Activated T-cell treated with anti-CD3 and anti-CD28 coated beads, Interleukin-2, amount 50 U/mL, for 24 hours (primary cell): ENCODE data around the gene ZNF799.
"Not testable (repeated sequence)": the region's sequence is repeated elsewhere in the genome, so short reads cannot be mapped to it uniquely, and the experiment has no call there.

Experiments
- DNase-seq: peaks from one replicate; pipeline ENCODE4 v3.0.0-alpha.2; 2020
- H3K27ac Mint-ChIP-seq: 2 replicates; pipeline ENCODE4 v1.8.0; 2020; ENCODE audit warnings: mild to moderate bottlenecking, mixed read lengths
- H3K27me3 Mint-ChIP-seq: 2 replicates; pipeline ENCODE4 v1.8.0; 2020; ENCODE audit warnings: mixed read lengths
- H3K36me3 Mint-ChIP-seq: 2 replicates; pipeline ENCODE4 v1.8.0; 2020; ENCODE audit warnings: low read depth, mixed read lengths
- H3K4me1 Mint-ChIP-seq: 2 replicates; pipeline ENCODE4 v1.8.0; 2020; ENCODE audit warnings: low read depth, mixed read lengths
- H3K4me3 Mint-ChIP-seq: 2 replicates; pipeline ENCODE4 v1.8.0; 2020; ENCODE audit warnings: mild to moderate bottlenecking, moderate library complexity, mixed read lengths
- H3K9me3 Mint-ChIP-seq: 2 replicates; pipeline ENCODE4 v1.8.0; 2020; ENCODE audit warnings: mixed read lengths

ZNF799 gene

DNA sequence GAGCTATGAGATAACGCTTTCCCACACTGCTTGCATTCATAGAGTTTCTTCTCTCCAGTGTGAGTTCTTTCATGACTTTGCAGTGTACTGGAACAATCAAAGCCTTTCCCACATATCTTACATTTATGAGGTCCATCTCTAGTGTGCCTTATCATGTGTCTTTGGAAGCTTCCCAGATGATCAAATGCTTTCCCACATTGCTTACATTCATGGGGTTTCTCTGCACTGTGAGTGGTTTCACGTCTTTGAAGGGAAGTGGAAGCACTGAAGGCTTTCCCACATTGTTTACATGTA, 20.7 kb downstream of the ZNF799 start:
- no peak for DNase-seq
- Mint-ChIP-seq H3K9me3 (peaks cover 59% of the 10 kb centered on the region), H3K4me1 (no peaks in the 10 kb centered on the region), H3K27me3 (no peaks in the 10 kb centered on the region), H3K27ac (no peak overlapping the region), H3K4me3 (no peak overlapping the region), H3K36me3 (peaks cover 77% of the 10 kb centered on the region)

DNA sequence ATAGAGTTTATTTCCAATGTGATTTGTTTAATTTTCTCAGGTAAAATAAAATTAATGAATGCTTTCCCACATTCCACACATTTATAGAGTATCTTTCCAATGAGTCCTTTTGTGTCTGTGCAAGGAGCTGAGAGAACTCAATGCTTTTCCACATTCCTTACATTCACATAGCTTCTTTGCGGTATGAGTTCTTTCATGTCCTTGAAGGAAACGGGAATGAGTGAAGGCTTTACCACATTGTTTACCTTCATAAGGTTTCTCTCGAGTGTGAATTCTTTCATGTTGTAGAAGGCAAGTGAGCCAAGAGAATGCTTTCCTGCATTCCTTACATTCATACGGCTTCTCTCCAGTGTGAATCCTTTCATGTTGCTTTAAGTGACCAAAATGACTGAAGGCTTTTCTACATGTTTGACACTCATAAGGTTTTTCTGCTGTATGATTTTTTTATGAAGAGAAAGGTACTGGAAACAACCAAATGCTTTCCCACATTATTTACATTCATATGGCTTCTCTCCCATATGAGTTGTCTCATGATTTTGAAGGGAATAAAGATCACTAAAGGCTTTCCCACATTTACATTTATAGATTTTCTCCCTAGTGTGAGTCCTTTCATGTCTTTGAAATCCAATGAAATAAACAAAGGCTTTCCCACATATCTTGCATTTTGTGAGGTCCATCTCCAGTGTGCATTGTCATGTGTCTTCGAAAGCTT, 21.2 kb downstream of the ZNF799 start:
- H3K4me1 Mint-ChIP-seq = no peaks in the 10 kb centered on the region
- no peak overlapping the region for H3K27ac Mint-ChIP-seq
- H3K9me3 Mint-ChIP-seq = peaks cover 57% of the 10 kb centered on the region
- H3K4me3 Mint-ChIP-seq = no peak overlapping the region
- peaks cover 72% of the 10 kb centered on the region for H3K36me3 Mint-ChIP-seq
- H3K27me3 Mint-ChIP-seq = no peaks in the 10 kb centered on the region
- no peak for DNase-seq

DNA sequence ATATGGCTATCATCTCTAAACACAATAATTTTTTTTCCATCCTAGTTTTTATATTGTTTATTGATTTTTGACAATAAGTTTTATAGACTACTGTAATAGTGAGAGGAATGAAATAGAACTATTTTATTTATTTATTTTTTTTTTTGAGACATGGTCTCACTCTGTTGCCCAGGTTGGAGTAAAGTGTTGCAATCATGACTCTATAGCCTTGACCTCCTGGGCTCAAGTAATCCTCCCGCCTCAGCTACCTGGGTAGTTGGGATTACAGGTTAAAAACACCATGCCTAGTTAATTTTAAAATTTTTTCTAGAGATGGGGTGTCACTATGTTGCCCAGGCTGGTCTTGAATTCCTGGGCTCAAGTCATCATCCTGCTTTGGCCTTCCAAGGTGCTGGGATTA, 27.0 kb downstream of the ZNF799 start:
- Mint-ChIP-seq H3K27ac (no peak overlapping the region), H3K4me1 (no peaks in the 10 kb centered on the region), H3K36me3 (peaks cover 21% of the 10 kb centered on the region), H3K9me3 (peaks cover 34% of the 10 kb centered on the region), H3K4me3 (no peak overlapping the region), H3K27me3 (no peaks in the 10 kb centered on the region)
- DNase-seq = no peak

DNA sequence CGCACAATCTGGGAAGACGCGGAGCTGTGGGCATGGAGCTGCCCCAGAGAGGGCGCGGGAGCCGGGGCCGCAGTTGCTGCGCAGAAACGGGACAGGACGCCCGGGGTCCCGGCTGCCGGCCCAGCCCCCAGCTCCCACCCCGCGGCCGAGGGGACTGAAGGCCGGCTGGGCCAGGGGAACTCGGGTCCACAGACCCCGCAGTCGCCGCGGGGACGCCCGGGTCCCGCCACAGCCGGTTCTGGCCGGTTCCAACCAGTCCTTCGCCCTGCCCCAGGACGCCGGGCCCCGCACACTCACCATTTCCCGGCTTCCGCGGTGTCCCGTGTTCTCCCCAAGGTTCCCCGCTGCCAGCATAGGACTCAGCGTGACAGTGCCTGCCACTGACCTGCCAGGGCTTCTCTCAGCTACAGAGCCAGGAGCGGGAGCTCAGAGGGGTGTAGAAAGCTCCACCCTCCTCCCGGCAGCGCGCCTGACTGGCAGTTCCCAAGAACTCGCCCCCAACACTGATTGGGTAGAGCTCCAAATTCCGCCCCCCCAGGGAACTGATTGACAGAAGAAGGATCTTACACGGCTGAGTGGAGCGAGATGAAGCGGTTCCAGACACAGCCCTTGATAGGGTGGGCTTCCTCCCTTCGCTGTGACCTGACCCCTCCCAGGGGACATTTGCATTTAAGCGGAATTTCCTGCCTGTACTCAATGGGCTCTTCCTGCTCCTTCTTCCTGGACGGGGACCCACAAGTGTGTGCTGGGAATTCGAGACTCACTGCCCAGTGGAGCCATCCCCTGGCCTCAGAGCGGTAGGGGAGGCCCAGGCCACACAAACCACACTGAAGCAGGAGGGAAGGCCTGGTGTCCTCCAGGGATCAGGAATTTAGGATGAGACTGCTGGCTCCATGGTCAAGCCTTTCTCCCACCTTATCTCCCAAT, 35.6 kb downstream of the ZNF799 start, which contains the start of gene ZNF442:
ZNF442 (minus strand) TSS at position 448 of the 927 bp plus-strand sequence. CDS start 2,052 bp downstream, outside the sequence.
- Mint-ChIP-seq H3K27me3 (no peaks in the 10 kb centered on the region), H3K27ac (peak within 1 kb of the TSS; percentile 73), H3K36me3 (peaks cover 8% of the 10 kb centered on the region), H3K9me3 (peaks cover 5% of the 10 kb centered on the region), H3K4me3 (peak within 1 kb of the TSS; percentile 91), H3K4me1 (peaks cover 20% of the 10 kb centered on the region)
- peak; percentile 86 for DNase-seq

DNA sequence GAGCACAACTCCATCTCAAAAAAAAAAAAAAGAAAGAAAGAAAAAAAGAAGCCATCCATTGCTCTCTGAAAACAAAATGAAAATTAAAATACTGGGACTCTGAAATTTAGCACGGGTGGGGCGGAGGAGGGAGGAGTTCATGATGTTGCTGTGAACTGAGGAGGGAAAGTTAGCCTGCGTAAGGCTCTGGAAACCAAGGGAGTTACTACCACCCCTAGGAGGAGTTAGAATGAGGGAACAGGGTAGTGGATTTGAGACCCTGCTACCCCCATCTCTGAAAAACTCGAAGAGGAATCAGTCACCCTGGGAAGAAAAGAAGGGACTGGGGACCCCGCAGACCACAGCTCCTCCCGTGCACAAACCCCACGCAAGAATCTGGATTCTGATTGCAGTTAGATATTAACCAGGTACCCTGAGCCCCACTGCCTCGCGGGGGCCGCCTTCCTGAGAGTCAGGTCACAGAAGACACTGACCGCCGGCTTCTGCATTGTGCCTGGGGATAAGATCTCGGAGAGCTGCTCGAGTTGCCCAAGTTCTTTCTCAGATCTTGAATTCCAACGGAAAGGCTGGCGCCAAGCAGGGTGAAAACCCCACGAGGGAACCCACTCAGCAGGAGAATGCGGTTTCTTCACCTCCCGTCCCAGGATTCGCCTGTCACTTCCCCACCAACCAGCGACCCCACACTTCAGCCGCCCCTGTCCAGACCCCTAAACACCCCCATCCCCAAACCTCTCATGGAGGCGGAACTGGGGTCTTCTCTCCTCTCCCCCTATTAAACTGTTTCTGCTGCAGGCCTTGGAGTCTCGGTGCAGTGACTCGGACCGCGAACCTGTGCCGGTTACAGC, 36.5 kb downstream of the ZNF799 start:
- Mint-ChIP-seq H3K27ac (peak overlapping the region; percentile 37), H3K4me1 (peaks cover 20% of the 10 kb centered on the region), H3K36me3 (peaks cover 8% of the 10 kb centered on the region), H3K9me3 (peaks cover 5% of the 10 kb centered on the region), H3K27me3 (no peaks in the 10 kb centered on the region), H3K4me3 (peak overlapping the region; percentile 91)
- DNase-seq = peak; percentile 44

DNA sequence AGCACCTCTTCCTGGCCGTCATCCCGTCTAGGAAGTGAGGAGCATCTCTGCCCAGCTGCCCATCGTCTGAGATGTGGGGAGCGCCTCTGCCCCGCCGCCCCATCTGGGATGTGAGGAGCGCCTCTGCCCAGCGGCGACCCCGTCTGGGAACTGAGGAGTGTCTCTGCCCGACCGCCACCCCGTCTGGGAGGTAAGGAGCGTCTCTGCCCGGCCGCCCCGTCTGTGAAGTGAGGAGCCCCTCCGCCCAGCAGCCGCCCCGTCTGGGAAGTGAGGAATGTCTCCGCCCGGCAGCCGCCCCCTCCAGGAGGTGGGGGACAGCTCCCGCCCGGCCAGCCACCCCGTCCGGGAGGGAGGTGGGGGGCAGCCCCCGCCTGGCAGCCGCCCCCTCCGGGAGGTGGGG, 38.8 kb downstream of the ZNF799 start:
- not testable (repeated sequence) for H3K4me3 Mint-ChIP-seq, DNase-seq, H3K27me3 Mint-ChIP-seq, H3K27ac Mint-ChIP-seq
- Mint-ChIP-seq H3K9me3 (peaks cover 20% of the 10 kb centered on the region), H3K36me3 (peaks cover 15% of the 10 kb centered on the region), H3K4me1 (peaks cover 20% of the 10 kb centered on the region)

DNA sequence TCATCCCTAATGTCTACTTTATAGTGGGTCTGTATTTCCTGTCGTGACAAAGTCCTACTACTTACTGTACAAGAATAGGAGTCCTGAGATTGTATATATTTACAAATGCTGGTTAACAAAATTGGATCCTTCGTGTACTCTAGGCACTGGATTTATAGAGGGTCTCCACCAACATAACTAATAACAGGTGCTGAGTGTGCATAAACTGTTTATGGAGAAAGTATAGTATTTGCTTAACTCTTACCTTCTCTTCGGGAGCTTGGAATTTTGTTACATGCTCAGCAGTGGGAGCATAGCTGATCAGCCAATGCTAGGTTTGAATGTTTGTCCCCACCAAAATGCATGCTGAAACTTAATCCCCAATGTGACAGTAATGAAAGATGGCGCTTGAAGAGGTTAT, 47.7 kb downstream of the ZNF799 start:
- H3K4me3 Mint-ChIP-seq = no peak overlapping the region
- H3K36me3 Mint-ChIP-seq = peaks cover 69% of the 10 kb centered on the region
- H3K4me1 Mint-ChIP-seq = no peaks in the 10 kb centered on the region
- no peak for DNase-seq
- no peak overlapping the region for H3K27ac Mint-ChIP-seq
- H3K9me3 Mint-ChIP-seq = peaks cover 57% of the 10 kb centered on the region
- no peaks in the 10 kb centered on the region for H3K27me3 Mint-ChIP-seq

DNA sequence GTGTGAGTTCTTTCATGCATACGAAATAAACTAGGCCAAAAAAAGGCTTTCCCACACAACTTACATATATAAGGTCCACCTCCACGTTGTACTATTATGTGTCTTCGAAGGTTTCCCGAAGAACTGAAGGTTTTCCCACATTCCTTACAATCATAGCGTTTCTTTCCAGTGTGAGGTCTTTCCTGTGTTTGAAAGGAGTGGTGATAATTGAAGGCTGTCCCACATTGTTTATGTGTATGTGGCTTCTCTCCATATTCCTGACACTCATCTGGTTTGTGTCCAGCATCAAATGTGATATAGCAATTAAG, 50.2 kb downstream of the ZNF799 start:
- Mint-ChIP-seq H3K27me3 (no peaks in the 10 kb centered on the region), H3K36me3 (peaks cover 68% of the 10 kb centered on the region), H3K27ac (no peak overlapping the region), H3K4me3 (no peak overlapping the region), H3K4me1 (no peaks in the 10 kb centered on the region), H3K9me3 (peaks cover 61% of the 10 kb centered on the region)
- DNase-seq = no peak

DNA sequence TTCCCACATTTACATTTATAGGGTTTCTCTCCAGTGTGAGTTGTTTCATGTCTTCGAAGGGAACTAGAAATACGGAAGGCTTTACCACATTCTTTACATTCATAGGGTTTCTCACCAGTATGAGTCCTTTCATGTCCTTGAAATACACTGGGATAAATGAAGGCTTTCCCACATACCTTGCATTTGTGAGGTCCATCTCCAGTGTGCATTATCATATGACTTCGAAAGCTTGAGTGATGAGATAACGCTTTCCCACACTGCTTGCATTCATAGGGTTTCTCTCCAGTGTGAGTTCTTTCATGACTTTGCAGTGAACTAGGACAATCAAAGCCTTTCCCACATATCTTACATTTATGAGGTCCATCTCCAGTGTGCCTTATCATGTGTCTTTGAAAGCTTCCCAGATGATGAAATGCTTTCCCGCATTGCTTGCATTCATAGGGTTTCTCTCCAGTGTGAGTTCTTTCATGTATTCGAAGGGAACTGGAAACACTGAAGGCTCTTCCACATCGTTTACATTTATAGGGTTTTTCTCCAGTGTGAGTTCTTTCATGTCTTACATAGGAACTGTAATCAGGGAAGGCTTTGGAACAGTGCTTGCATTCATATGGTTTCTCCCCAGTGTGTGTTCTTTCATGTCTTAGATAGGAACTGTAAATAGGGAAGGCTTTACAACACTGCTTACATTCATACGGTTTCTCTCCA, 50.7 kb downstream of the ZNF799 start:
- no peak overlapping the region for H3K27ac Mint-ChIP-seq
- H3K36me3 Mint-ChIP-seq = peaks cover 70% of the 10 kb centered on the region

DNA sequence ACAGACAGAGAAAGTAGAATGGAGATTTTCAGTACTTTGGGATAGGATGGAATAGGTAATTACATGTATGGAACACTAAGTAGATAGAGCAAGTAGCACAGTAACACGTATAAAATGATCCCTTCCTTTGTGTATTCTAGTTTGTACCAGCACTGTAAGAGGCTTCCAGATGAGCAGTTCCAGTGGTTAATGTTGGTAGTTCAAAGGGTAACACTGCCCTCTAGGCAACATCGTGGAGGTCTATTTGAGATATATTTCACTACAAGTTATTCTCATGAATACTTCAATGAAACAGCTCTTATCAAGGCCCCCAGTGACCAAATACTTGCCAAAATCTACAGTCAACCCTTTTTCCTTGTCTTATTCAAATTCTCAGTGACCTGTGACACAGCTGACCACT, 54.2 kb downstream of the ZNF799 start:
- no peak for DNase-seq
- Mint-ChIP-seq H3K27ac (no peak overlapping the region), H3K9me3 (peaks cover 43% of the 10 kb centered on the region), H3K4me3 (no peak overlapping the region), H3K36me3 (peaks cover 52% of the 10 kb centered on the region), H3K27me3 (no peaks in the 10 kb centered on the region), H3K4me1 (no peaks in the 10 kb centered on the region)

More for the DNA sequence above, 50.7 kb downstream of the ZNF799 start:
- DNase-seq = no peak
- Mint-ChIP-seq H3K9me3 (peaks cover 64% of the 10 kb centered on the region), H3K4me3 (no peak overlapping the region), H3K27me3 (no peaks in the 10 kb centered on the region), H3K4me1 (no peaks in the 10 kb centered on the region)

DNA sequence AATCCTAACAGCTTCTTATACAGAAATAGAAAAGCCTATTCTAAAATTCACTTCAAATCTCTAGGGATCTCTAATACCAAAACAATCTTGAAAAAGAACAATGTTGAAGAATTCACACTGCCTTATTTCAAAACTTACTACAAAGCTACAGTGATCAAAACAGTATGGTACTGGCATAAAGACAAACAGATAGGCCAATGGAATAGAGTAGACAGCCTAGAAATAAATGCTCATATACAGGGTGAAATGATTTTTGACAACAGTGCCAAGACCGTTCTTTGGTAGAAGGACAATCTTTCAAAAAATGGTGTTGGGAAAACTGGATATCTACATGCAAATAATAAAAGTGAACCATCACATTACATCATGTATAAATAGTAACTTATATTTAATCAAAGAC, 55.9 kb downstream of the ZNF799 start:
- H3K27me3 Mint-ChIP-seq = no peaks in the 10 kb centered on the region
- H3K27ac Mint-ChIP-seq = no peak overlapping the region
- H3K4me1 Mint-ChIP-seq = no peaks in the 10 kb centered on the region

More for the DNA sequence above, 55.9 kb downstream of the ZNF799 start:
- DNase-seq = no peak
- peaks cover 36% of the 10 kb centered on the region for H3K9me3 Mint-ChIP-seq
- peaks cover 37% of the 10 kb centered on the region for H3K36me3 Mint-ChIP-seq
- H3K4me3 Mint-ChIP-seq = no peak overlapping the region
